D721Med (cell line): ENCODE data around the gene CRIM1.

Source experiments
- DNase-seq: peaks from one replicate; pipeline ENCODE4 v3.0.0; 2011; ENCODE audit warnings: low spot score; ENCODE audit not compliant: insufficient read length
- FAIRE-seq: peaks from 2 replicates; lab custom pipeline; 2011; peaks lifted over from hg19 to GRCh38; lab: Jason Lieb, UNC
- CTCF ChIP-seq: IDR thresholded peaks from 2 replicates; pipeline ENCODE4 v1.5.1; 2012; ENCODE audit warnings: mild to moderate bottlenecking, control low read depth; ENCODE audit not compliant: insufficient read depth; ENCODE audit errors: missing control alignments

Gene CRIM1

GRCh38 chr2:36513661-36514060, 158.1 kb downstream of the CRIM1 start:
- FAIRE-seq (no peak), DNase-seq (no peak)
- no peak for TF ChIP-seq CTCF

- no peak for TF ChIP-seq CTCF
- no peak for FAIRE-seq
- DNase-seq: no peak
Observed at GRCh38 chr2:36515538-36515937, 160.0 kb downstream of the CRIM1 start.

GRCh38 chr2:36516136-36516870, 160.7 kb downstream of the CRIM1 start:
- FAIRE-seq (no peak), DNase-seq (no peak)

DNA sequence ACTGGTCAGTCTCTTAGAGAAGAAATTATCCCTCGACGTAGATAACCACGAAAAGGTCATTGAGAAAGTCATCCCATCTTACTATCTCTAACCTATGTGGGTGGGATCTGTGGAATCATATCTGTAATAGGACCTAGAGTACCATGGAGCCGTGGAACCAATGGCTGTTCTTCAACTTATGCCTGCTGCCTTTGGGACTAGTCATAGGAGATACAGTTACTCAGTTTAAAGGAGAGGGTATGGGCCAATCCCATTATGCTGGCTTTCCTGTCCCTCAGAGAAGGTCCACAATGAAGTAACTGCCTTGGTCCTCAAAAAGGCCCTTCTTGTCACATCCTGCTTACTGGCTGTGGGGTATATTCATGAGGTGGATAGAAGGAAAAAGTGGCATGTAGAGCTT, 164.9 kb downstream of the CRIM1 start:
- no peak for FAIRE-seq
- no peak for DNase-seq
- TF ChIP-seq CTCF: no peak

More at GRCh38 chr2:36516136-36516870, 160.7 kb downstream of the CRIM1 start:
- TF ChIP-seq CTCF: no peak

DNA sequence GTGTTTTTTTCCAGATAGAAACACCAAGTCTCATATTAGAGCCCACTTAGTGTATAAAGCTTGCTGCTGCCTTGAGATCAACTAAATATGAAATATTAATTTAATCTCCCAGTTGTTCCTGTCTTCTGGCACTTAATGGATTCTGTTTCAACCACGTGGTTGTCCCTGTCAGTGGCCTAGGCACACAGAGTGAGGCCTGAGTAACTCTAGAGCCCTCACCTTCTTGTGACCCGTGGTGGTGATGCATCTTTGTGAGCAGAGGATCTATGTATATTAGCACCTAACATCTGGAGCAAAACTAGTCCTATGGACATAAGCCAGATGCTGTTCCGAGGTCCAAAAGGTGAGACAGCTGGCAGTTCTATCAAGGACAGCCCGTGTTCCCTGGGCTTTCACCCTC, 167.6 kb downstream of the CRIM1 start:
- TF ChIP-seq CTCF: no peak
- DNase-seq (no peak), FAIRE-seq (no peak)

GRCh38 chr2:36525245-36525644, 169.7 kb downstream of the CRIM1 start:
- FAIRE-seq (no peak), DNase-seq (no peak)
- TF ChIP-seq CTCF: no peak

DNA sequence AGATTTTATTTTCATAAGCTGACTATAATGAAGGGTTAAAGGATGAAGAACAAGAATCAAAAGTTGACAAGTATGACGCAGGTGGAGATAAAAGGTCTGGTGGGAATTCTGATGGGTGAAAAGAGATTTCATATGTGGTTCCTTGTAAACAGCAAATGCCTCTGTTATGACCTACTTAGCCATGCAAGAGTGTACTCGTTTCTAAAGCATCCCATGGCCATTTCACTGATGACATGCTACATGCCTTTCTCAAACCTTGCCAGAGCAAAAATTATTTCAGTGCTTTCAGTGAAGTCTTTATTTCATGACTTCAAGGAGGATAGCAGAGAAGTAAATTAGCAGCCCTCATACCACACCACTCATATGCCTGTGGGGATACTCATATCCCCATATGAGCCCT, 170.6 kb downstream of the CRIM1 start:
- TF ChIP-seq CTCF: no peak
- FAIRE-seq (no peak), DNase-seq (no peak)
